Thyroid gland (tissue), 4 donors: ENCODE measurements around the gene MAGI2. TPM values are rescaled to one million over a fixed set of nuclear protein-coding genes. Genes with fewer than 3 reads are reported as not detected.

ENCODE experiments used
- DNase-seq, 2 donors: peaks; one replicate each; pipeline ENCODE4 v3.0.0-alpha.2; 2019
- H3K27ac ChIP-seq, 3 donors: fragments of 200-600 bp; sonication (generic); 1 replicate in 2 of 3; 2 replicates in 1 of 3; pipeline ENCODE4 v1.5.1; 2016 to 2019; ENCODE audit warnings: mild to moderate bottlenecking in 1 of 3, moderate library complexity in 1 of 3
- H3K27me3 ChIP-seq: fragments of 200-600 bp; sonication (generic); one replicate; pipeline ENCODE4 v1.5.1; 2019
- H3K36me3 ChIP-seq, 2 donors: fragments of 200-600 bp; sonication (generic); one replicate each; pipeline ENCODE4 v1.5.1; 2016 to 2019
- H3K4me1 ChIP-seq, 2 donors: fragments of 200-600 bp; sonication (generic); one replicate each; pipeline ENCODE4 v1.5.1; 2017 to 2019
- H3K4me3 ChIP-seq, 3 donors: fragments of 200-600 bp; sonication (generic); replicated peaks in 1 of 3; 1 replicate in 2 of 3; 2 replicates in 1 of 3; pipeline ENCODE4 v1.5.1; 2016; ENCODE audit warnings: mild to moderate bottlenecking in 1 of 3
- H3K9me3 ChIP-seq: fragments of 200-600 bp; sonication (generic); one replicate; pipeline ENCODE4 v1.5.1; 2017
- CTCF ChIP-seq, 6 experiments: fragments of 200-600 bp in 3 of 6; fragments of 450-650 bp in 3 of 6; sonication (generic) in 3 of 6; IDR thresholded peaks; one replicate each; pipeline ENCODE4 v1.5.1; 2016 to 2019; ENCODE audit warnings: antibody characterized with exemption in 6 of 6, mild to moderate bottlenecking in 2 of 6, inconsistent platforms in 1 of 6, moderate library complexity in 1 of 6
- POLR2A ChIP-seq, 2 donors: fragments of 450-650 bp; IDR thresholded peaks; one replicate each; pipeline ENCODE4 v1.6.1; 2017; ENCODE audit warnings: antibody characterized with exemption in 2 of 2, mild to moderate bottlenecking in 2 of 2, moderate library complexity in 1 of 2
- WGBS, 2 donors: methylation state at CpG; one replicate each; pipeline ENCODE4 v1.1.5; 2017; 5-methylcytosine and 5-hydroxymethylcytosine counted together
- intact Hi-C: fragments of 100-400 bp; cut with DNase I; formaldehyde crosslinking; loops from one replicate; pipeline ENCODE4 v1.15.1; 2023
- total RNA-seq, 4 donors: library from RNA; depleted of rRNA; stranded (reverse); fragments of >200 nt; gene quantifications; one replicate each; pipeline ENCODE4 v1.2.3, GENCODE V29; 2016

The MAGI2 gene
- total RNA-seq, 4 donors from 2014 or later: 20.7 to 31.1 (median 26.0) TPM

DNA sequence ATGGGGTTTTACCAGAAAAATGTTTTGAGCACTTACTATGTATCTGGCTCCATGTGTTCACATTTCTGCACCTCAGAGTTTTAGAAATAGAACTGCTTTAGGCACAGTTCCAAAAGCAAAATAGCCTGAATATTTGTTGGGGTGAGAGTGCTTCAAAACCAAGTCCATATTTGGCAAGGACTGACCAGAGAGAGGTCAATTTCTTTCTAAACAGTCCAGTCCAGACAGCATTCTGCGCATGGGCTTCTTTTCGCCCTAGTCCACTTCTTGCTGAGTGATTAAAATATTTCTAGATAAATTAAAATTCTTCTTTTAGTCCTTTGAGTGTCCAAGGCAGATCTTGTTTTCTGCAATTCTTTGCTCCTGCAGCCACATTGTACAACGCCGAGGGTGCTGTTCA is 1227.9 kb downstream of the MAGI2 start:
- Histone ChIP-seq H3K36me3 (no peaks in the 10 kb centered on the region), H3K4me1 (peaks cover 0 to 7% of the 10 kb centered on the region in 2 donors), H3K4me3 (no peak overlapping the region), H3K27ac (no peak overlapping the region), H3K9me3 (no peaks in the 10 kb centered on the region), H3K27me3 (no peaks in the 10 kb centered on the region)
- 79 to 86% methylated on average over 4 of the region's 4 CpGs for WGBS, 2 donors
- TF ChIP-seq CTCF (IDR thresholded peaks at IDR 0.05): no peak
- TF ChIP-seq POLR2A (IDR thresholded peaks at IDR 0.05): no peak
- intact Hi-C loops: no loop called here
- DNase-seq: peak in 1 of 2 donors; percentile 6

DNA sequence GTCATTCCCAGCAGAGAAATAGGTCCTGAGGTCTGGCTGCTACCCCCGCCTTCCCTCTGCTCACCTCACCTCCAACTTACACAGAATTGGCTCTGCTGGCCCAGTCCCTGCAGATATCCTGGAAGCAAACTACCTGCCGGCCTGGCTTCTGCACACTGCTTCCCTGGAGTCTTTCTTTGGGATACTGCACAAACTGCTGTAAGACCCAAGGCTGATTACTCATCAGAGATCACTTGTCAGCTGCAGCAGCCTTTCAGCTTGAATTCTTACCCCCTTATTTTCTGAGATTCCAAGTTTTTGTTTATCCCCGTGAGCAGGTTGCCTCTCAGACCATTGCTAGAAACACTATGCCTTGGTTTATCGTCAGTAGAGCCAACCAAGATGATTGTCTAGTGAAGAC is 1228.5 kb downstream of the MAGI2 start:
- WGBS, 2 donors: 94 to 98% methylated on average over 4 of the region's 4 CpGs
- no peak for TF ChIP-seq CTCF (IDR thresholded peaks at IDR 0.05)
- no peak for TF ChIP-seq POLR2A (IDR thresholded peaks at IDR 0.05)
- Histone ChIP-seq H3K27me3 (no peaks in the 10 kb centered on the region), H3K36me3 (no peaks in the 10 kb centered on the region), H3K4me3 (no peak overlapping the region), H3K9me3 (no peaks in the 10 kb centered on the region), H3K4me1 (peaks cover 0 to 7% of the 10 kb centered on the region in 2 donors), H3K27ac (no peak overlapping the region)
- no peak for DNase-seq
- intact Hi-C loops: no loop called here

DNA sequence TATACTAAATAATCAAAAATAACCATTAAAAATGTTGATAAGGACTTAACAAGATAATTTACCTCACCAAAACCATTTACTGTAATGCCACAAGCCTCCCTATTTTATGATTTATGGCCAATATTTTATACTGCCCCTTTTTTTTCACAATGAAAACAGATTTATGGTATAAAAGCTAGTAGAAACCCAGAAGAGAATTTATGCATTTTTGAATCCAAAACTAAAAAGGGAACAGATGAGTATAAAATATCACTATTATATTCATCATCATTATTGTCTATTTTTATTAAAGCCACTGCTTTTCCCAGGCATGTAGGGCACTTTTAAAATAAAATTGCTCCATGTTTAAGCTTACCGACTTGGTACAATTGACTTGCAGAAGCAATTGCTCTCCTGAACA is 1229.9 kb downstream of the MAGI2 start:
- intact Hi-C loops: no loop called here
- Histone ChIP-seq H3K27ac (no peak overlapping the region), H3K36me3 (no peaks in the 10 kb centered on the region), H3K27me3 (no peaks in the 10 kb centered on the region), H3K4me3 (no peak overlapping the region), H3K9me3 (no peaks in the 10 kb centered on the region), H3K4me1 (peaks cover 0 to 7% of the 10 kb centered on the region in 2 donors)
- DNase-seq: no peak
- no peak for TF ChIP-seq CTCF (IDR thresholded peaks at IDR 0.05)
- TF ChIP-seq POLR2A (IDR thresholded peaks at IDR 0.05): no peak
- 77 to 81% methylated on average over 1 of the region's 1 CpG for WGBS, 2 donors

DNA sequence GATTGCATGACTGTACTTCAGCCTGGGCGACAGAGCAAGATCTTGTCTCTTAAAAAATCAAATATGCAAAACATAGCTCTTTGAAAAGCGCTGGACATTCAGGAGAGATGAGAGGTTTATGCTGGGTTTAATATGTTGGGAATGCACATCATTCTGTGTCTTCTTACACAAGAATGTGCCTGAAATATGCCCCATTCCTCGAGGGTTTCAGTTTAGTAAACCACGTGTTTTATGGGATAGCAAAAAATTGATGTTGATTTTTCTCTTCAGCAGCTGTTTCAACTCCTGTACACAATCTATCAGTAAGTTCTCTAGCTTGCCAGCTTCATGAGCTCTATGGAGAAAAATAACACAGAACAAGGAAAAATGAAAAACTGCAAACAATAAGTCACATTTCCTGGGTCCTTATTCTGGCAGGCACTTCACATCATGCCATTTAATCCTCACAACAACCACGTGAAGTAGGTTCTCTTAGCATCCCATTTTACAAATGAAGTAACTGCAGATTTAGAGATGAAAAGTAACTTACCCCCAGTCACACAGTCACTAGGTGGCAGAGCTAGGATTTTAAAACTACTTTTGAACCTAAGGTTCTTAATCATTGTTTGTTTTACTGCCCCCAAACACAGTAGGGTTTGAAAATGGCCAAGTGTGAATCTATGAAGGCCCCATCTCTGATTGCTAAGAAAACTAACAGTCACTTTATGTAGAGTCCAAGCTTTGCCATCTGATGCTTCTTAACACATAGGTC is 1231.3 kb downstream of the MAGI2 start:
- H3K4me3 ChIP-seq: no peak overlapping the region
- 76 to 80% methylated on average over 5 of the region's 5 CpGs for WGBS, 2 donors
- intact Hi-C loops: no loop called here

More for the DNA sequence above, 1231.3 kb downstream of the MAGI2 start:
- TF ChIP-seq POLR2A (IDR thresholded peaks at IDR 0.05) (no peak), CTCF (IDR thresholded peaks at IDR 0.05) (no peak)
- Histone ChIP-seq H3K36me3 (no peaks in the 10 kb centered on the region), H3K27me3 (no peaks in the 10 kb centered on the region), H3K4me1 (peaks cover 0 to 7% of the 10 kb centered on the region in 2 donors), H3K9me3 (no peaks in the 10 kb centered on the region), H3K27ac (no peak overlapping the region)
- DNase-seq: no peak
